K562 (cell line): ENCODE measurements around the gene SYMPK.

ENCODE experiments used
- HNRNPUL1 ChIP-seq: fragments of 200-400 bp; formaldehyde crosslinking; IDR thresholded peaks from 2 replicates; pipeline ENCODE4 v1.6.1; 2017; ENCODE audit warnings: low read length
- KLF1 ChIP-seq: fragments of 450-650 bp; IDR thresholded peaks from 2 replicates; pipeline ENCODE4 v1.6.1; 2016; ENCODE audit warnings: missing genetic modification characterization, missing compliant biosample characterization
- ZNF780A ChIP-seq: fragments of 250-450 bp; sonication (Bioruptor Pico); IDR thresholded peaks from 2 replicates; pipeline ENCODE4 v1.5.0; 2021; ENCODE audit warnings: mild to moderate bottlenecking

GRCh38 chr19:45767410-45767880, 95.5 kb downstream of the SYMPK start:
- TF ChIP-seq ZNF780A (CRISPR knock-in tag) (no peak), KLF1 (tag) (no peak), HNRNPUL1 (no peak)
